HG02938 (cell line): ENCODE results near the gene IL24.
"Not testable (repeated sequence)": the region's sequence is repeated elsewhere in the genome, so short reads cannot be mapped to it uniquely, and the experiment has no call there.

ENCODE experiments used
- ATAC-seq: cut with Tn5 transposase; IDR thresholded peaks from one replicate; pipeline ENCODE4 v1.9.1; 2021; ENCODE audit warnings: mild to moderate bottlenecking, moderate library complexity; ENCODE audit not compliant: unreplicated experiment

The IL24 gene

GRCh38 chr1:206923961-206924557 is 26.8 kb downstream of the IL24 start:
- not testable (repeated sequence) for ATAC-seq

- peak; percentile 13 for ATAC-seq
Measured at GRCh38 chr1:206924592-206925105, 27.4 kb downstream of the IL24 start.

GRCh38 chr1:206925106-206925736 is 28.0 kb downstream of the IL24 start:
- peak; percentile 59 for ATAC-seq

GRCh38 chr1:206926286-206926685 is 29.0 kb downstream of the IL24 start:
- no peak for ATAC-seq

GRCh38 chr1:206929524-206929923 is 32.3 kb downstream of the IL24 start:
- ATAC-seq, result no peak

GRCh38 chr1:206930210-206930798 is 33.1 kb downstream of the IL24 start:
- peak; percentile 55 for ATAC-seq

GRCh38 chr1:206931709-206932108 is 34.5 kb downstream of the IL24 start:
- ATAC-seq, result no peak

- no peak for ATAC-seq
Measured at GRCh38 chr1:206932177-206932576, 34.9 kb downstream of the IL24 start.

GRCh38 chr1:206933333-206933945 is 36.2 kb downstream of the IL24 start:
- ATAC-seq, result no peak

- no peak for ATAC-seq
Measured at GRCh38 chr1:206935491-206936067, 38.3 kb downstream of the IL24 start.

GRCh38 chr1:206937425-206937824 is 40.2 kb downstream of the IL24 start:
- no peak for ATAC-seq

- ATAC-seq, result no peak
Measured at GRCh38 chr1:206939131-206939530, 41.9 kb downstream of the IL24 start.

- no peak for ATAC-seq
Measured at GRCh38 chr1:206939841-206940587, 42.8 kb downstream of the IL24 start.

- ATAC-seq, result no peak
Measured at GRCh38 chr1:206940588-206940936, 43.3 kb downstream of the IL24 start.

GRCh38 chr1:206941766-206942418 is 44.6 kb downstream of the IL24 start:
- no peak for ATAC-seq

GRCh38 chr1:206944703-206945102 is 47.5 kb downstream of the IL24 start:
- no peak for ATAC-seq

GRCh38 chr1:206945779-206946178 is 48.5 kb downstream of the IL24 start:
- no peak for ATAC-seq

GRCh38 chr1:206946261-206946660 is 49.0 kb downstream of the IL24 start, which contains the start of gene PIGR:
Gene PIGR (minus strand): TSS chr1:206946466. CDS start chr1:206940531, 5,935 bp downstream.
- no peak for ATAC-seq

- ATAC-seq, result no peak
Measured at GRCh38 chr1:206947255-206947654, 50.0 kb downstream of the IL24 start.

GRCh38 chr1:206949208-206949607 is 52.0 kb downstream of the IL24 start:
- no peak for ATAC-seq
